RCC 7860 (cell line): Measurements from ENCODE around the gene CCDC78.

Experiments used
- DNase-seq: peaks from one replicate; pipeline ENCODE4 v3.0.0-alpha.2; 2015; ENCODE audit warnings: low spot score
- FAIRE-seq: peaks from 2 replicates; lab custom pipeline; 2012; peaks lifted over from hg19 to GRCh38; lab: Jason Lieb, UNC

The CCDC78 gene

DNA sequence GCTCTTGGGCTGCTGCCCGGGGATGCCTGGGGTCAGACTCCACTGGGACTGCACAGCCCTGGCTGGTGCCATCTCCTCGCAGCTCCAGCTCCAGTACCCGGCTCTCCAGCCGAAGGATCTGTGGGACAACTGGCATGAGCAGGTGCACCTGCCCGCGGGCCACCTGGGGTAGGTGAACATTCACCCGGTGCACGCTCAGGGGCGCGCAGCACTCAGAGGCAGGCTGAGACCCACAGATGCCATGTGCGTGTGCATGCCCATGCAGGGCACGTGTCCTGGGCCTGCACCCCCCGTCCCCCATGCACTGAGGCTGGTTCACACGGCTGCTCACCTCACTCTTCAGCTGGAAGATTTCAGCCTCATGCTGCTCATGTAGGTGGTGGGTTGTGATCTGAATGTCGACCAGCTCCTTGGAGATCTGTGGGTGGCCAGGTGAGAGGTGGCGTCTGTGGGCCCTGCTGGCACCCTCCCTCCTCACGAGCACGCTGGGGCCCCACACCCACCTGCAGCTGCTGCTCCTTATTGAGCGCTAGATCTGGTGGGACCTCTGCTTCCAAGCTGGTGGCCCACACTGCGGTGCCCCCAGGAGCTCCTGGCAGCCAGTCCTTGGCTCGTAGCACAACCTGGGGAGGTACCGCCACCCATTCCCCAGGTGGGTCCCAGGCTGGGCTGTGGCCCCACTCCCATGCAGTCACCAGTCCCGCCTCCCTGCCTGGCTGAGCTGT lies 618 bp downstream of the CCDC78 start:
- DNase-seq (no peak), FAIRE-seq (no peak)

DNA sequence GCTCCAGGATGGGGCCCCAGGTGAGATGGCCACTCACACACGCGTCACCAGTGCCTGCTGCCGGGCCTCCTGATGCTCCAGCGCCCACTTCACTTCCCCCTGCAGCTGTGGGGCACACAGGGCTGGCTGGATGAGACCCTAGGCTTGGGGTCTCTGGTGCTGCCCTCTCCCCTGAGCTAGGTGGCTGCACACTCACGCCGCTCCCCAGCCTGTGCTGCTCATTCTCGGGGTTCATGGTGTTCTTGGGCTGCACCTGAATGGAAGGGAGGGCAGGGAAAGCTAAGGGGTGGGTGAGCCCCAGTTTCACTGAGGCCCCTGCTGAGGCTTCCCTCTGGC lies 1.2 kb downstream of the CCDC78 start:
- no peak for DNase-seq
- no peak for FAIRE-seq

DNA sequence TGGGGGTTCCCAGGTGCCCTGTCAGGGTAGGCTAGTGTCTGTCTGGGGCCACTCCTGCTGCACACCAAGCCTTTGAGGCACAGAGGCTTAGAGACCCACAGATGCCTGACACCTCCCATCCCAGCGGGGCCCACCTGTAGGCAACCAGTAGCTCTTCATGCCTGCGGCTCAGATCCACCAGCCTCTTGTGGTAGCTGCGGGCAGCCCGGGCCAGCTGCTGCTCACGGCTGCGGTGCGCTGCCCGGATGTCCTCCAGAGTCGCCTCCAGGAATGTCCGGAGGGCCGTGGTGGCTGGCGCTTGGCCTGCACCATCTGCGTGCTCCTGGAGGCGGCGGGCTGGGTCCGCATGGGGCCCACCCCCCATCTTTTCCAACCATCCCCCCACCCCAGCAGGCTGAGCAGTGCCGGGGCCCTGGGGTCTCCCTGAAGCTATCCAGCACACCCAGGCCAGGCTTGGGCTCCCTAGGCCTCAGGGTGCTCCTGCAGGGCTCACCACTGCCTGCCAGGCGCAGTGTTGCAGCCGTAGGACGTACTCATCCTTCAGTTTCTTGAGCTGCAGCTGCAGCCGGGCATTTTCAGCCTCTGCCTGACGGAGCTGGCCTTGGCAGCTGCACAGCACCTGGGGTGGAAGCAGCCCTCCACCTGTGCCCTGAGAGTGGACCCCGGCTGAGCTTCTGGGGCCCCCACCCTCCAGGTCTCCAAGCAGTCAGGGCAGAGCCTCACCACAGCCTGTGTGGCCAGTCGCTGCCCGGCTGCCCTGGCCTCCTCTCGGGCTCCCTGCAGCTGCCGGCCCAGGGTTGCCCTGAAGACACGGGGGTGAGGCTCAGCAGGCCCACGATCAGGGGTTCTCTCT lies 1.8 kb downstream of the CCDC78 start:
- no peak for FAIRE-seq

DNA sequence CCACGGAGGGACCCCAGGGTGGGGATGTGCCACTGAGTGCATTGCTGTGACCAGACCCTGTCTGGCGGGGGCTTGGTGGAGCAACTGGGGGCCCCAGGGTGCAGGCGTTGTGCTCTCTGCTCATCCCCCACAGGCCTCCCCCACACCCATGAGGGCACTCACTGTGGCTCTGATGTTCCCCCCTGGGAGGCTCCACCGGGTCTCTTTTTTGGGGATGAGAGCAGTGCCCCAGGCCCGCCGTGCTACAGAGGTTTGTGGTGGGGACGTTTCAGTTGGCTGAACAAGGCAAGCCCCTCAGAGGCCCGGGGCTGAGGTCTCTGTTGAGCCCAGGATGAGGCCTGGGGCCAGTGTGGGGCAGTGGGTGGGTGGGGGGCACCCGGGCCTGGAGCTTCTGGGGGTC lies 2.5 kb downstream of the CCDC78 start:
- DNase-seq = no peak
- FAIRE-seq = no peak

More for the DNA sequence above, 1.8 kb downstream of the CCDC78 start:
- DNase-seq = no peak

DNA sequence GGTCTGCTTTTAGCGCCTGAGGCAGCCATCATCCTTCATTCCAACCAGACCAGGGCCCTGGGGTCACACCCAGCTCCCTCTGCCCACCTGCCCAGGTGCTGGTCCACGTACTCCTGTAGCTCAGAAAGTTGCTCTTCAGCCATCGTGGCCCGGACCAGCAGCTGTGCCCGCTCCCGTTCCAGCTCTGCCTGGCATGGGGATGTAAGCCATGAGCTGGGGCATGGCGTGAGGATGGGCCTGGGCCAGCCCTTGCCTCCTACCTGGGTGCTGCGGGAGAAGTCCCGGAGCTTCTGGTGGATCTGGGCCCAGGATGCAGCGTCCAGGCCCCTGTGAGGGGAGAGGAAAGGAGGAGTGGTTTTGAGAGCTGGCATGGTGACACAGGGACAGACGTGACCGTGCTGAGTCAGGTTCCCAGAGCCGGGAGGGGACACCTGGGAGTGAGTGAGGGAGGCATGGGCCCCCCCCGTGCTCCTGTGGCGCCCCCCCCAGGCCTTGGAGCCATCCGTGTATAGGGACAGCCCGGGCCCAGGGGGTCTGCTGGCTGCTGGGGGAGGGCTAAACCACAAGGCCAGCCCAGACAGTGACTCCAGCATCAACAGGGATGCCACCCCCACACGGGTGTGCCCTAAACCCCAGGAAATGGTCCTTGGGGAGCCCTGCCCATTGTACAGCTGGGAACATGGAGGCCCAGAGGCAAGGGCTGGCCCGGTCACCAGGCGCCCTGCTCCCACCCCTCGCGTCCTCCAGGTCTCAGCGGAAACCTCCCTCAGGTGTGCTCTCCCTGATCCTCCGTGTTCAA lies 3.2 kb downstream of the CCDC78 start:
- FAIRE-seq (no peak), DNase-seq (no peak)

DNA sequence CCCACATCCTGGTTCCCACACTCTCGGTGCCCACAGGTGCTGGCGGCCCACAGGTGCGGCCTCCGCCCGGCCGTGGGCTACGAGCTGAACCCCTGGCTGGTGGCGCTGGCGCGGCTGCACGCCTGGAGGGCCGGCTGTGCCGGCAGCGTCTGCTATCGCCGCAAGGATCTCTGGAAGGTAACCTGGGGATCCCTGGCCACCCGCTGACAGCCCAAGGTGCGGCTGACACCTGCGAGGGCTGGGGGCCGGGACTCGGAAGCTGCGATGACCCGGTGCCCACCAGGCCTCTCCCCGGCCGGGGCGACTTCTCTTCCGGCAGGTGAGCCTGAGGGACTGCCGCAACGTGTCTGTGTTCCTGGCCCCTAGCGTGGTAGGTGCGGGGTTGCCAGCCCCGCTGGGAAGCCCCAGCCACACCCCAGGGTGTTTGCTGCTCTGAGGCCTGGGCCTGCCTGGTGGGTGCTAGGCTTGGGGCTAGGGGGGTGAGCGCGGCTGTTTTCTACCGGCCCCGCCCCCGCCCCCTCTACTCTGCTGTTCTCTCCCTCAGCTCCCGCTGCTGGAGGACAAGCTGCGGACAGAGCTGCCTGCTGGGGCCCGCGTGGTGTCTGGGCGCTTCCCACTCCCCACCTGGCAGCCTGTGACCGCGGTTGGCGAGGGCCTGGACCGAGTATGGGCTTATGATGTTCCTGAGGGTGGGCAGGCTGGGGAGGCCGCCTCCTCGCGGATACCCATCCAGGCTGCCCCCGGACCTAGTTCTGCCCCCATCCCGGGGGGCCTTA lies 4.3 kb downstream of the CCDC78 start:
- DNase-seq = no peak
- no peak for FAIRE-seq

DNA sequence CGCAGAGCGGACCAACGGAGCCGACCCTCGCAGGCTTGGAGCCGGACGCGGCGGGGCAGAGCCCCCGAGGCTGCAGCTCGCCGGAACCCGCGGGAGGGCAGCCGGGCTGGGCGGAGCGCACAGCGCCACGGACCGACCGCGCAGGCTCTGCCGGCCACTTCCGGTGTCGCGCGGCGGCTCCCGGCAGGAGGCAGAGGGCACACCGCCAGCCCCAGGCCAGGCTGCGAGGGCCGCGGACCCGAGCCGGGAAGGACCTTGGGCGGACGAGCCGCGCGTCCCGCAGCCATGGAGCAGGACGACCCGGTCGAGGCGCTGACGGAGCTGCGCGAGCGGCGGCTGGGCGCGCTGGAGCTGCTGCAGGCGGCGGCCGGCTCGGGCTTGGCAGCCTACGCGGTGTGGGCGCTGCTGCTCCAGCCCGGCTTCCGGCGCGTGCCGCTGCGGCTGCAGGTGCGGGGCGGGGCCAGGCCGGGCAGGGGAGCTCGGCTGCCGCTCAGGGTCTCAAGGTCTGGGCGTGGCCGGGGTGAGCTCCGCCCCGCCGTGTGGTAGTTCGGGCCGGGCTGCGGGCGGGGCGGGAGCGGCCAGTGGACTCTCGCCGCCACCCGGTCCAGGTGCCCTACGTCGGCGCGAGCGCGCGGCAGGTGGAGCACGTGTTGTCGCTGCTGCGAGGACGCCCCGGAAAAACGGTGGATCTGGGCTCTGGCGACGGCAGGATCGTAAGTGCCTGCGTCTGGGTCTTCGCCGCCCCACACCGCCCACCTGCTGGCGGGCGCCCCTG lies 5.1 kb downstream of the CCDC78 start, which contains the start of gene ANTKMT:
Gene ANTKMT, plus strand, starts transcription at position 157 of the 775 bp plus-strand sequence. Its CDS starts 129 bp downstream, at position 286.
- no peak for FAIRE-seq

DNA sequence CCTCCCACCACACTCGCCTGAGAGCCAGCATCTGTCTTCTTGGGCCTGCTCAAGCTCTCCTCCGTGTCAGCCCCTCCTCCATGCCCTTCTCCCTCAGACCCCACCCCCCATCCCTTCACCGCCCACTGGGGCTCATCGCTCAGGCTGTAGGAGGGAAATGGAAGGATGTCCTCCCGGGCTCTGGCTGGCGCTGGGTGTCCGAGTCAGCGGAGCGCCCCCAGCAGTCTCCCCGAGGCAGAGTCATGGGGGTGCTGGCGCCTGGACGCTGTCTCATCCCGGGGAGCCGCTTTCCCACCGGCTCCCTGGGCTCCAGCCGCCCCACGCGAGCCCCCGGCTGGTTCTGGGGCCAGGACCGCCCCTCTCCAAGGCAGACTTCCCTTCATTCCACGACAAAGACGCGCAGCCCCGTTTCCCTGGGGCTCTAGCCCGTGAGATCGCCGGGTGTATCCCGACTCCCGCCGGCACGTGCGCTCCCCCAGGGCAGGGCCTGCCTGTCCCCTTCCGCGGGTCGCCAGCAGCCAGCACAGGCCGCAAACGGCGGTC lies 5.7 kb downstream of the CCDC78 start:
- DNase-seq (peak; percentile 76), FAIRE-seq (peak; percentile 50)

More for the DNA sequence above, 5.1 kb downstream of the CCDC78 start, which contains the start of gene ANTKMT:
- peak; percentile 57 for DNase-seq

DNA sequence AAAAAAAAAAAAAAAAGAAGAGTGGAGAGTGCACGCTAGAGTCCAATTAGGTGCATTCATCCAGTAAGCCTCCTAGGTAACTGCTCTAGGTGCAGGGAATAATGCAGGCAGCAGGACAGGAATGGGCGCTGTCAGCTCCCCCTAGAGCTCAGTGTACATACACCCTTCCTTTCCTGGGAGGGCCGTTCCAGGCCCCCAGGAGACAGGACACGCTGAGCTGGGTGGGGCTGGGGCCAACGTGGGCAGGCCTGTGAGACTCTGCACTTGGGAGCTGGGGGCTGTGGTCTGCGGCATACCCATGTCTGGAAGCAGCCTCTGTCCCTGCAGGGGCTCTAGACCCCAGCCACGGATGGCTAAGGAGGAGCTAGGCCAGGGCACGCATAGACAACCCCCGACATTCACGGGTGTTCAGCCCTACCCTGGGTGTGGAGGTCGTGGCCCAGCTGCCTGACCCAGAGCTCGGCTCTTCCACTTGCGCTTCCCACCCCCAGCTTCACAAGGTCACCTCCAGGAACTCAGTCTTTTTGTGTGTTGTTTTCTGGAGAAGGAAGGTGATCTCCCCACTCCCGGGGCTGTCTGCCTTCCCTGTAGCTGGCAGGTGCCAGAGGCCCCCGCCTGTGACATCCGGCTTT lies 6.3 kb downstream of the CCDC78 start:
- FAIRE-seq (no peak), DNase-seq (peak; percentile 41)

DNA sequence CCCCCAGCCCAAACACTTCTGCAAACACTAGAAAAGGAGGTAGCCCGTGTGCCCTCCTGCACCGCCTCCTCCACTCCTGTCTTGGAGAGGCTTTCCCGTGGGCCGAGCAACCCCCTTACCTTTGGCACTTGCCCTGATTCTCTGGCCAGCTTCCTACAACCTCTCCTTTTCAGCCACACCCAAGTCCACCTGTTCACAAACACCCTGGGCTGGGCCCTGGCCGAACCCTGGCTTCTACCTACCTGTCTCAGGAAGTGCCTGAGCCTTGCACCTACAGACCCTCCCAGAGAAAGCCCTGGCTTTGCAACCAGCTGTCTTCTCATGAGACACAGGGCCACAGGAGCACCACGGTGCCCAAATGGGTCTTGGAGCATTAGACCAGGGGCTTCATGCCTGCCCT lies 7.3 kb downstream of the CCDC78 start:
- DNase-seq (no peak), FAIRE-seq (no peak)

DNA sequence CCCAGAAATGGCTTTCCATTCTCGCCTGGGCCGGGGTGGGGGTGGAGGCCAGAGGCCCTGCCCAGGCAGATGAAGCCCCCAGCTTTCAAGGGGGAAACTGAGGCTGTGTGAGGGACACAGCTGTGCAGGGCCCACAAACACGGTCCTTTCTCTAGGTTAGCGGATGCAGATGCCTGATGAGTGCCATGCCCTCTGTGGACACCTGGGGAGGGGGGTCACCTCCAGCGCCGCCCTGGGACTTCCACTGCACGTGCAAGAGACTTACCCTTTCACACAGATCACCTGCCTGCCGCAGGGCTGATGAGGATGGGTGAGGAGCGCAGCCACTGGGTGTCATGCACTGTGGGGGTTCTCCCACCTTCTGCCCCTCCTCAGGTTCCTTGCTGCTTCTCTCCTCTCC lies 7.9 kb downstream of the CCDC78 start:
- DNase-seq (no peak), FAIRE-seq (no peak)

DNA sequence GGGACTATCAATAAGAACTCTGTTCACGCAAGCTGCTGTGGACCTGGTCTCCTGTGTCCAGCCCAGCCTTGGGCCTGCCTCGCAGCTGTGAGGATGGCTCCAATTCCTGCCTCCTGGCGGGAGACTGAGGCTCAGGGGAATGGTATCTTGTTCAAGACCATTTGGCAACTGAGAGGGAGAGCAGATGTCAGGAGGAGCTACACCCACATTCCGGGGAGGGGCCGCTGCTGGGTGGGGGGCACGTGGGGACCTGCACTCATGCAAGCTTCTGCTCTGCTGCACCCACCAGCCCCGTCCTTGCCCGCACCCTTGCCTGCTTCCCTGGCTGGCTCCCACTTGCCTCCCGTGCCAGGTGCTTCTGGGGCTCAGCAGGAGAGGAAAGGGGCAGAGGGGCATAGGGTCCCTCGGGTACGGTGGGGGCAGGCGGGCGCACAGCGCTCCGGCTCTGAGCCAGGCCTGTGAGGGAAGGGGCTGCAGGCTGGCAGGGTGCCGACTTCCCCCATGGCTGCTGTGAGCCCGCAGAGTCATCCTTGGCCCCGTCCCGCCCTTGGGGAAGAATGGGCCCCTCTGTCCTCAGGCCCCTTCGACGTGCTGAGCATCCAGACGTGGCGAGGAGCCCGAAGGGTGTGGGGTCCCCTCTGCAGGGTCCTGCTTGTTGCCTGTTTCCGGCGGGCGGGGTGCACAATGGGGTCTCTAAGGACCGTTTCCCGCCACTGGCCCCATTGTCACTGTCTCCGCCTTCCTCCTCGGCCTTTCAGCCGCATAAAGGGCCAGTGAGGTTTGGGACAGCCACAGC lies 8.6 kb downstream of the CCDC78 start:
- no peak for FAIRE-seq
- DNase-seq = no peak

DNA sequence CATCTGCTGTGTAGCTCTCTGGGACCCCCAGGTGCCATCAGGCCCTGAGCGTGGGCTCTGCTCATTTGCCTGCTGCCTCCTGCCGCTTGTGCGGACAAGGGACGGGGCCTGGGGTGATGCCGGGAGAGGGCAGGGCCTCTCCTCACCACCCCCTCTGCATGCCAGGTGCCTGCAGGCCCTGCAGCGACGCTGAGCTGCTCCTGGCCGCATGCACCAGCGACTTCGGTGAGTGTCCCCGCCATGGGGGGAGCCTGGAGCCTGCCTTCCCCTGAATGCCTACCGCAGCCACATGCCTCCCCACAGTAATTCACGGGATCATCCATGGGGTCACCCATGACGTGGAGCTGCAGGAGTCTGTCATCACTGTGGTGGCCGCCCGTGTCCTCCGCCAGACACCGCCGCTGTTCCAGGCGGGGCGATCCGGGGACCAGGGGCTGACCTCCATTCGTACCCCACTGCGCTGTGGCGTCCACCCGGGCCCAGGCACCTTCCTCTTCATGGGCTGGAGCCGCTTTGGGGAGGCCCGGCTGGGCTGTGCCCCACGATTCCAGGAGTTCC lies 9.4 kb downstream of the CCDC78 start:
- FAIRE-seq = no peak
- no peak for DNase-seq

DNA sequence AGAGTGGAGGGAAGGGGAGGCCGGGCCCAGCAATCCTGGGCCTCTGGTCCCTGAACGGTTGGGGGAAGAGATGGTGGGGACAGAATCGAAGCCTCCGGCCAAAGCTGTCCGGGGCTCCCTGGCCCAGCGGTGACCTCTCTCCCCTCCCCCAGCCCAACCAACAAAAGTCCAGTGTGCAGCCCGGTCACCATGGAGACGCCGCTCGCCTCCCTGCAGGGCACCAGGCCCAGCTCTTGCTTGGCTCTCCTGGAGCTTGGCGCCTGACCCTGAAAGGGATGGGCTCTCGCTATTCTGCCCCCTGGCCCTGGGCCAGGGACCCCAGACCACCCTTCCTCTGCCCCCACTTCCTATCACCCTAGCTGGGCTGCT lies 10.1 kb downstream of the CCDC78 start:
- peak; percentile 69 for DNase-seq
- FAIRE-seq = no peak

DNA sequence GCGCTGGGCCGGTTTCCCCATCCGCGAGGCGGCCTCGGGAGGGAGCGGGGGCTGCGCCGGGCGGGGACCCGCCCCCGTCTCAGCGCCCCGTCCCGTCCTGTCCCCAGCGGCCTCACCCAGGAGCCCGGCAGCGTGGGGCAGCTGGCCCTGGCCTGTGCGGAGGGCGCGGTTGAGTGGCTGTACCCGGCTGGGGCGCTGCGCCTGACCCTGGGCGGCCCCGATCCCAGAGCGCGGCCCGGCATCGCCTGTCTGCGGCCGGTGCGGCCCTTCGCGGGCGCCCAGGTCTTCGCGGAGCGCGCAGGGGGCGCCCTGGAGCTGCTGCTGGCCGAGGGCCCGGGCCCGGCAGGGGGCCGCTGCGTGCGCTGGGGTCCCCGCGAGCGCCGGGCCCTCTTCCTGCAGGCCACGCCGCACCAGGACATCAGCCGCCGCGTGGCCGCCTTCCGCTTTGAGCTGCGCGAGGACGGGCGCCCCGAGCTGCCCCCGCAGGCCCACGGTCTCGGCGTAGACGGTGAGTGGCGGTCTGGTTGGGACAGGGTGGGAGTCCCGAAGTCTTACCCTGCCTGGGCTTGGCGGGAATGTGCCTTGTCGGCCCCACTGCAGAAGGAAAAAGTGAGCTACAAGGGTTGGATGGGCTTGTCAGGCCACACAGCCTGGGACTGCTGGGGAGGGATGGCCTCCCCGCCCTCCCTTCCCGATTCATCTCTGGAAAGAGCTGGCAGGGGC lies 10.6 kb downstream of the CCDC78 start:
- no peak for FAIRE-seq
- DNase-seq = no peak

DNA sequence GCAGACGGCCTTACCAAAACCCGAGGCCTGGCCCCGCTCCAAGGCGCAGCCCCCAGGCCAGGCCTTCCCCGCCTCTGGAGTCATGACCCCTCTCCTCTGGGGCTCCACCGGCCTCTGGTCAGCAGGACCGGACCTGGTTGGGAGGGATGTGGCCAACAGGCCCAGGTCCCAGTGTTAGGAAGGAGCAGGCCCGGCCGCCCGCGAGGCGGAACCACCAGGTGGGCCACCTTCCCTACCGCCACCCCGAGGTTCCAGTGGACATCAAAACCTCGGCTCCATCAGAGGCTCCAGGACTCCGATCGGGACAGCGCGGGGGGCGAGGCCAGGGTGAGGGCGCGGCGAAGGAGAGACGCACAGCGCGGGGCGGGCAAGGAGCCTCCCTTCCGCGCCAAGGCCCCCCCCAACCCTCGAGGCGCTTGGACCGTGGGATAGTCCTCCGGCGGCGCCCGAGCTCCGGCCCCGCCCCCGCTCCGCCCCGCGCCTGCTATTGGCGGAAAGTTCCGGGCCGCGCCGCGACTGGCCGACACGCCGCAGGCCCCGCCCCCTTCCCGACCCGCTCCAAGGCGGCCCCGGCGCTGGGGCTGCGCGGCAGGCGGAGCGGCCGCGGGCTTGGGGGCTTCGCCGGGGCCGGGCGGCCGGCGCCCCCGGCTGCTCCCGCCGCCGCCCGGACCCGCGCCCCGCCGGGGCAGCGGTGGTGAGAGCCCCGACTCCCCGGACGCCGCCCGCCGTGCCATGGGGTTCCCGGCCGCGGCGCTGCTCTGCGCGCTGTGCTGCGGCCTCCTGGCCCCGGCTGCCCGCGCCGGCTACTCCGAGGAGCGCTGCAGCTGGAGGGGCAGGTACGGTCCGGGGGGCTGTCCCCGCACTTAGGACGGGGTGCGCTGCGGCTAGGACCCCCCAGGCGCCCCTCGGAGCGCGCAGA lies 11.4 kb downstream of the CCDC78 start, which contains the start of gene METRN:
Gene METRN, plus strand, starts transcription at position 561 of the 919 bp plus-strand sequence. Its CDS starts 172 bp downstream, at position 733.
- FAIRE-seq (no peak), DNase-seq (peak; percentile 71)
